SK-N-MC (cell line): ENCODE results near the gene ZDHHC3.

Experiments used
- EZH2 ChIP-seq: fragments of 200-600 bp; sonication (generic); IDR thresholded peaks from one replicate; pipeline ENCODE4 v1.6.1; 2017; ENCODE audit warnings: antibody characterized with exemption
- FOXP2 ChIP-seq: optimal IDR thresholded peaks from 2 replicates; pipeline ENCODE3; 2011; ENCODE audit warnings: mild to moderate bottlenecking, moderate library complexity; ENCODE audit not compliant: insufficient read depth; ENCODE audit errors: extremely low read length, control extremely low read depth
- POLR2AphosphoS5 ChIP-seq: IDR thresholded peaks from 2 replicates; pipeline ENCODE4 v1.6.1; 2012; ENCODE audit warnings: mild to moderate bottlenecking, low read depth, low read length, borderline replicate concordance

- TF ChIP-seq EZH2 = no peak
- no peak for TF ChIP-seq POLR2AphosphoS5
- TF ChIP-seq FOXP2 = no peak
Measured at GRCh38 chr3:45002720-45003119, 26.7 kb upstream of the ZDHHC3 start.
